WTC11 (cell line): ENCODE results near the gene ANXA2. TPM values are rescaled to one million over a fixed set of nuclear protein-coding genes. Genes with fewer than 3 reads are reported as not detected.

Experiments
- ATAC-seq: fragments of 200-7000 bp; cut with Tn5 transposase; 2 replicates; pipeline ENCODE4 v1.10.0; 2021; ENCODE audit warnings: mild to moderate bottlenecking, moderate library complexity
- CTCF ChIA-PET: fragments of 300-600 bp; sonication (Branson Sonifier 250); formaldehyde crosslinking; loops from one replicate; lab custom pipeline; 2021; ENCODE audit warnings: antibody characterized with exemption; lab: Charles Lee
- POLR2A ChIA-PET: fragments of 350-600 bp; sonication (Branson Sonifier 250); formaldehyde crosslinking; loops from one replicate; lab custom pipeline; 2021; ENCODE audit warnings: antibody characterized with exemption; lab: Charles Lee
- DNase-seq: peaks from one replicate; pipeline ENCODE4 v3.0.0; 2021; ENCODE audit warnings: low spot score
- H3K27ac Mint-ChIP-seq: 2 replicates; pipeline ENCODE4 v1.8.0; 2021; ENCODE audit warnings: mixed read lengths
- H3K27me3 Mint-ChIP-seq: 2 replicates; pipeline ENCODE4 v1.8.0; 2021; ENCODE audit warnings: low read depth, mild to moderate bottlenecking, moderate library complexity, mixed read lengths
- H3K36me3 Mint-ChIP-seq: 2 replicates; pipeline ENCODE4 v1.8.0; 2021; ENCODE audit warnings: mixed read lengths
- H3K4me1 Mint-ChIP-seq: 2 replicates; pipeline ENCODE4 v1.8.0; 2022; ENCODE audit warnings: mixed read lengths
- H3K4me3 Mint-ChIP-seq: 2 replicates; pipeline ENCODE4 v1.8.0; 2021; ENCODE audit warnings: mild to moderate bottlenecking, moderate library complexity, mixed read lengths
- H3K9me3 Mint-ChIP-seq: 2 replicates; pipeline ENCODE4 v1.8.0; 2021; ENCODE audit warnings: mixed read lengths
- AR ChIP-seq: fragments of 250-450 bp; sonication (Bioruptor Pico); IDR thresholded peaks from 2 replicates; pipeline ENCODE4 v1.9.0; 2021; ENCODE audit warnings: mild to moderate bottlenecking
- CTCF ChIP-seq: fragments of 200-600 bp; IDR thresholded peaks from 2 replicates; pipeline ENCODE4 v1.8.0; 2022; ENCODE audit warnings: antibody characterized with exemption
- EMX1 ChIP-seq: fragments of 250-450 bp; sonication (Bioruptor Pico); IDR thresholded peaks from 2 replicates; pipeline ENCODE4 v1.8.0; 2021; ENCODE audit warnings: mild to moderate bottlenecking
- FOXP4 ChIP-seq: sonication (generic); formaldehyde crosslinking; IDR thresholded peaks from 2 replicates; pipeline ENCODE4 v1.8.0; 2022; ENCODE audit warnings: mild to moderate bottlenecking, missing genetic modification reagents
- GTF2I ChIP-seq: fragments of 250-450 bp; sonication (Bioruptor Pico); conservative IDR thresholded peaks from 2 replicates; pipeline ENCODE4 v1.4.0; 2021; ENCODE audit warnings: mild to moderate bottlenecking
- JUN ChIP-seq: sonication (generic); formaldehyde crosslinking; IDR thresholded peaks from 2 replicates; pipeline ENCODE4 v1.8.0; 2023; ENCODE audit warnings: mild to moderate bottlenecking, missing genetic modification reagents
- KAT7 ChIP-seq: sonication (generic); formaldehyde crosslinking; IDR thresholded peaks from 2 replicates; pipeline ENCODE4 v1.8.1; 2023; ENCODE audit warnings: missing genetic modification reagents, mild to moderate bottlenecking, borderline replicate concordance
- NFATC4 ChIP-seq: fragments of 250-450 bp; sonication (Bioruptor Pico); IDR thresholded peaks from 2 replicates; pipeline ENCODE4 v1.9.0; 2021; ENCODE audit warnings: mild to moderate bottlenecking
- OVOL2 ChIP-seq: fragments of 250-450 bp; sonication (Bioruptor Pico); IDR thresholded peaks from 2 replicates; pipeline ENCODE4 v1.9.0; 2021; ENCODE audit warnings: mild to moderate bottlenecking, borderline replicate concordance
- RORB ChIP-seq: fragments of 250-450 bp; sonication (Bioruptor Pico); IDR thresholded peaks from 2 replicates; pipeline ENCODE4 v1.9.0; 2021; ENCODE audit warnings: mild to moderate bottlenecking
- SP1 ChIP-seq: sonication (generic); formaldehyde crosslinking; conservative IDR thresholded peaks from 2 replicates; pipeline ENCODE4 v1.8.1; 2022; ENCODE audit warnings: missing genetic modification reagents
- TCF7 ChIP-seq: sonication (generic); formaldehyde crosslinking; IDR thresholded peaks from 2 replicates; pipeline ENCODE4 v1.8.0; 2022; ENCODE audit warnings: mild to moderate bottlenecking, low read depth, missing genetic modification reagents, moderate library complexity
- TP53 ChIP-seq: sonication (generic); formaldehyde crosslinking; IDR thresholded peaks from 2 replicates; pipeline ENCODE4 v1.8.1; 2023; ENCODE audit warnings: mild to moderate bottlenecking, missing genetic modification reagents
- ZBTB21 ChIP-seq: sonication (generic); formaldehyde crosslinking; IDR thresholded peaks from 2 replicates; pipeline ENCODE4 v1.8.1; 2023; ENCODE audit warnings: mild to moderate bottlenecking, missing genetic modification reagents, borderline replicate concordance
- ZMAT4 ChIP-seq: fragments of 250-450 bp; sonication (Bioruptor Pico); IDR thresholded peaks from 2 replicates; pipeline ENCODE4 v1.9.0; 2021; ENCODE audit warnings: mild to moderate bottlenecking
- ZNF138 ChIP-seq: sonication (generic); formaldehyde crosslinking; conservative IDR thresholded peaks from 2 replicates; pipeline ENCODE4 v1.8.1; 2022; ENCODE audit warnings: mild to moderate bottlenecking, moderate library complexity, missing genetic modification reagents
- ZNF532 ChIP-seq: fragments of 250-450 bp; sonication (Bioruptor Pico); IDR thresholded peaks from 2 replicates; pipeline ENCODE4 v1.9.0; 2021; ENCODE audit warnings: mild to moderate bottlenecking, borderline replicate concordance
- ZNF671 ChIP-seq: fragments of 250-450 bp; sonication (Bioruptor Pico); IDR thresholded peaks from 2 replicates; pipeline ENCODE4 v1.8.0; 2021; ENCODE audit warnings: mild to moderate bottlenecking
- total RNA-seq: library from RNA; stranded (reverse); gene quantifications from 3 replicates; pipeline ENCODE4 v1.2.3, GENCODE V29; 2021
- TF ChIP-seq, protein P1 (sequence below): fragments of 250-450 bp; sonication (Bioruptor Pico); conservative IDR thresholded peaks from 2 replicates; pipeline ENCODE4 v1.9.0; 2021; ENCODE audit warnings: mild to moderate bottlenecking
- TF ChIP-seq, protein P2 (sequence below): sonication (generic); formaldehyde crosslinking; IDR thresholded peaks from 2 replicates; pipeline ENCODE4 v1.8.1; 2022; ENCODE audit warnings: mild to moderate bottlenecking, moderate library complexity, missing genetic modification reagents

ANXA2 gene
- total RNA-seq, 1 experiment from 2014 or later = 152 TPM

DNA sequence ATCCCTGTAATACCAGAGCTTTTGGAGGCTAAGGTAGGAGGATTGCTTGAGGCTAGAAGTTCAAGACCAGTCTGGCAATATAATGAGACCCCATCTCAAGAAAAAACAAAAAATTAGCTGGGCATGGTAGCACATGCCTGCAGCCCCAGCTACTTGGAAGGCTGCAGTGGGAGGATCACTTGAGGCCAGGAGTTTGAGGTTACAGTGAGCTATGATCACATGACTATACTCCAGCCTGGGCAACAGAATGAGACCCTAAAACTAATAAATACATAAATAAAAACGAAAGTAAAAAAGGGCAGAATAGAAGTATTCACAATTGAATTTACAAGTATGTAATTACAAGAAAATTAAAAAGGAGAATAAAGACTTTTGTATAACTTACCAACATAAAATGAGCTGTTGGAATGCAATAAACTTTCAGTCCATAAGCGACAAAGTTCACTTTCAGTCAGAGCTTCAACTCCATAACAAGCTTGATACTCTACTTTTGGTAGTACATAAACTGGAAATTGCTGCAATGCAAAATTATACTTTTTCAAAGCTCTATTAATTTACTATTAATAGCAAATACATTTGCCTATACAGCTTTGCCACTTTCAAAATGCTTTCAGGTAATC, 44.4 kb upstream of the ANXA2 start:
- Mint-ChIP-seq H3K27me3 (no peaks in the 10 kb centered on the region), H3K36me3 (peaks cover 18% of the 10 kb centered on the region), H3K4me1 (no peaks in the 10 kb centered on the region), H3K9me3 (no peaks in the 10 kb centered on the region), H3K4me3 (no peak overlapping the region), H3K27ac (no peak overlapping the region)
- no peak for TF ChIP-seq RORB
- TF ChIP-seq SP1 = no peak
- no peak for TF ChIP-seq KAT7 (CRISPR knock-in tag)
- TF ChIP-seq EMX1 (CRISPR knock-in tag) = no peak
- TF ChIP-seq TCF7 = no peak
- TF ChIP-seq ZBTB21 (CRISPR knock-in tag) = no peak
- no peak for TF ChIP-seq ZMAT4 (CRISPR knock-in tag)
- no peak for TF ChIP-seq FOXP4 (CRISPR knock-in tag)
- TF ChIP-seq GTF2I (CRISPR knock-in tag) = no peak
- TF ChIP-seq, protein P1, sequence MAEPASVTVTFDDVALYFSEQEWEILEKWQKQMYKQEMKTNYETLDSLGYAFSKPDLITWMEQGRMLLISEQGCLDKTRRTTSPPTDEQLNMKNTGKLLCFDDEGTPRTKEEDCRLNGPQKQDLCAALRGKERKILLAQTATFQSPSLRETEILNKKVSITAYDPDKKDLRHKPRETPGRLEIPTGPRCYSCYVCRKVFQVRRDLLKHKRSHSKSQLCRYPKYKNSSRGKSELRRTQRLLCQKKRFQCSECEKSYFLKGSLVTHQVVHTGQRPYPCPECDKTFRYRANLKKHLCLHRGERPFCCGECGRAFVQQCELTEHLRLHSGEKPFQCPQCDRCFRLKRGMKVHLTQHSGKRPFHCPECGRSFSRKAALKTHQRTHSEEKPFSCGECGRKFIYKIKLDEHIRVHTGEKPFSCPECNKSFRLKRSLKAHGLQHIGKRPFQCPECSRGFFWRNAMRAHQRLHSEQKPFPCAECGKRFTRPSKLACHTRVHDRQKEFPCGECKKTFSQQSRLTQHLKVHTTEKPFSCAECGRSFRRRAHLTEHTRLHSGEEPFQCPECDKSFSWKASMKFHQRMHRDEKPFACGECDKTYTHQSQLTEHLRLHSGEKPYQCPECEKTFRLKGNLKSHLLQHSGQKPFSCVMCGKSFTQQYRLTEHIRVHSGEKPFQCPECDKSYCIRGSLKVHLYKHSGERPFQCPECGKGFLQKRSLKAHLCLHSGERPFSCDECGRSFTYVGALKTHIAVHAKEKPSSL = no peak
- TF ChIP-seq ZNF138 = no peak
- no peak for TF ChIP-seq AR (CRISPR knock-in tag)
- CTCF ChIA-PET = interaction anchor here (0.9 kb wide), 1 partner anchor 83 kb away, joined by 3 read pairs; no protein-coding TSS in a partner anchor
- ATAC-seq = no peak
- POLR2A ChIA-PET = no interaction called here
- no peak for DNase-seq

- no peaks in the 10 kb centered on the region for H3K27me3 Mint-ChIP-seq
- peaks cover 12% of the 10 kb centered on the region for H3K36me3 Mint-ChIP-seq
- TF ChIP-seq, protein P2, sequence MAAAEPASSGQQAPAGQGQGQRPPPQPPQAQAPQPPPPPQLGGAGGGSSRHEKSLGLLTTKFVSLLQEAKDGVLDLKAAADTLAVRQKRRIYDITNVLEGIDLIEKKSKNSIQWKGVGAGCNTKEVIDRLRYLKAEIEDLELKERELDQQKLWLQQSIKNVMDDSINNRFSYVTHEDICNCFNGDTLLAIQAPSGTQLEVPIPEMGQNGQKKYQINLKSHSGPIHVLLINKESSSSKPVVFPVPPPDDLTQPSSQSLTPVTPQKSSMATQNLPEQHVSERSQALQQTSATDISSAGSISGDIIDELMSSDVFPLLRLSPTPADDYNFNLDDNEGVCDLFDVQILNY = no peak
- TF ChIP-seq JUN (CRISPR knock-in tag) (no peak), OVOL2 (no peak), TP53 (no peak), ZMAT4 (CRISPR knock-in tag) (no peak), NFATC4 (no peak), ZNF671 (CRISPR knock-in tag) (no peak), ZNF532 (CRISPR knock-in tag) (no peak), CTCF (no peak)
- H3K4me3 Mint-ChIP-seq = no peak overlapping the region
- DNase-seq = no peak
- no peaks in the 10 kb centered on the region for H3K9me3 Mint-ChIP-seq
- H3K27ac Mint-ChIP-seq = no peak overlapping the region
- ChIA-PET POLR2A (interaction anchor here (0.7 kb wide), 1 partner anchor 726 kb away, joined by 4 read pairs; no protein-coding TSS in a partner anchor), CTCF (no interaction called here)
- H3K4me1 Mint-ChIP-seq = no peaks in the 10 kb centered on the region
- no peak for ATAC-seq
Measured at GRCh38 chr15:60441331-60441730, 43.5 kb upstream of the ANXA2 start.
